Activated CD4-positive, alpha-beta T cell treated with anti-CD3 and anti-CD28 coated beads, Interleukin-2, Interleukin-6, amounts not matched to agents 100 ng/mL and 50 ng/mL, durations not matched to agents 16 hours and 8 hours (primary cell): Measurements from ENCODE around the gene LYRM1.

Experiments
- DNase-seq: peaks from one replicate; pipeline ENCODE4 v3.0.0-alpha.2; 2020

Gene LYRM1

GRCh38 chr16:20873331-20873730 is 27.2 kb upstream of the LYRM1 start:
- DNase-seq: no peak

GRCh38 chr16:20874088-20874581 is 26.4 kb upstream of the LYRM1 start:
- DNase-seq: no peak

- peak; percentile 16 for DNase-seq
Observed at GRCh38 chr16:20875355-20875650, 25.3 kb upstream of the LYRM1 start.

- DNase-seq: no peak
Observed at GRCh38 chr16:20878682-20879147, 21.9 kb upstream of the LYRM1 start.

GRCh38 chr16:20879175-20880040 is 21.2 kb upstream of the LYRM1 start:
- peak; percentile 79 for DNase-seq

- DNase-seq: no peak
Observed at GRCh38 chr16:20880867-20881502, 19.6 kb upstream of the LYRM1 start.

GRCh38 chr16:20881503-20881878 is 19.1 kb upstream of the LYRM1 start:
- DNase-seq: no peak

- DNase-seq: no peak
Observed at GRCh38 chr16:20883554-20884239, 16.9 kb upstream of the LYRM1 start.

GRCh38 chr16:20884240-20884556 is 16.4 kb upstream of the LYRM1 start:
- peak; percentile 42 for DNase-seq

- no peak for DNase-seq
Observed at GRCh38 chr16:20886320-20886719, 14.3 kb upstream of the LYRM1 start.

- DNase-seq: no peak
Observed at GRCh38 chr16:20887207-20887606, 13.4 kb upstream of the LYRM1 start.

- DNase-seq: no peak
Observed at GRCh38 chr16:20889625-20890275, 10.8 kb upstream of the LYRM1 start.

- no peak for DNase-seq
Observed at GRCh38 chr16:20894388-20894787, 6.2 kb upstream of the LYRM1 start.

GRCh38 chr16:20897253-20897897 is 3.2 kb upstream of the LYRM1 start:
- DNase-seq: no peak

GRCh38 chr16:20897922-20898321 is 2.6 kb upstream of the LYRM1 start:
- DNase-seq: no peak

- no peak for DNase-seq
Observed at GRCh38 chr16:20899071-20899470, 1.5 kb upstream of the LYRM1 start.

- DNase-seq: no peak
Observed at GRCh38 chr16:20899477-20900298, 883 bp upstream of the LYRM1 start.

GRCh38 chr16:20901068-20901435 is 481 bp downstream of the LYRM1 start:
- no peak for DNase-seq

GRCh38 chr16:20901436-20902112 is 1.0 kb downstream of the LYRM1 start:
- peak; percentile 39 for DNase-seq

GRCh38 chr16:20902426-20902825 is 1.9 kb downstream of the LYRM1 start:
- no peak for DNase-seq

GRCh38 chr16:20903116-20903898 is 2.7 kb downstream of the LYRM1 start:
- DNase-seq: no peak
